ENCODE measurements around the gene FBXO41. TPM values are rescaled to one million over a fixed set of nuclear protein-coding genes. Genes with fewer than 3 reads are reported as not detected.

Gene FBXO41
- total RNA-seq, 1 donor from 2014 or later = 7.0 TPM

DNA sequence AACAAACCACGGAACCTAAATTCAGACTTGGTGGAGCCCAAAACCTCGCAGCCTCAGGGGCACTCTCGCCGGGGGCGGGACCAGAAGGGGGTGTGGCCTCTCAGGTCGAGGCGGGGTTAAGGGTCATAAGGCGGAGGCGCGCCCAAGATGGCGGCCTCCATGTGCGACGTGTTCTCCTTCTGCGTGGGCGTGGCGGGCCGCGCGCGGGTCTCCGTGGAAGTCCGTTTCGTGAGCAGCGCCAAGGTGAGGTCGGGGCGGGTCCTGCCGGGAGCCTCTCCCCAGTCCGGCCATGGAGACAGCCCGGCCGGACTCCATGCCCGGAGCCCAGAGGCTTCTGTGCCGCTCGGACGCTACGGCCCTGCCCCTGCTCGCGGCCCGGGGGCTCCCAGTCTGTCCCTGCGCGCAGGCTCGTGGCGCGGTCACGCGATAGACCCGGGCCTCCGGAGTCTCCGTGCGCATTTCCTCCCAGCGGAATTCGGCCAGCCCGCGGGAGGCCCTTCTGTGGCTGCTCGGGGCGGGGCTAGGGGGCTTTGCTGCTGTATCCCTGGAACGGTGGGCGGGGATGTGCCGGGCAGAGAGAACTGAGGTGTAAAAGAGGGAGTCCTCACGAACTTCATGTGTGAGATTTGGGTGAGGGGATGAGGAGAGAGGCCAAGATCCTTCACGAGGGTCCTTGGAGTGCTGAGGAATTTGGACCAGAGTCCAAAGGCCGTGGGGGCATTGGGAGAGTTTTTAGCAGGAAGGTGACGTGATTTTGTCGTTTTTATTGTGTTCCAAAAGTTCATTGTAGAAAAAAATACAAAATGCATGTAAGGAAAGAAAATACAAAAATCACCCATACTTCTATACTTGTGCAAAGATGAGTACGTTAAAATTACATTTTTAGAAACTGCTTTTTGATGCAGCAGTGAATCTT, 69.9 kb downstream of the FBXO41 start, which contains the start of gene SMYD5:
Gene SMYD5, plus strand, starts transcription at position 126 of the 916 bp plus-strand sequence. Its CDS starts 22 bp downstream, at position 148.
- DNase-seq (ENCODE audit: low read depth) = no peak
- Histone ChIP-seq H3K27me3 (ENCODE audit: control insufficient read depth, insufficient read depth, low read length) (peaks cover under 1% of the 10 kb centered on the region), H3K36me3 (ENCODE audit: control insufficient read depth, insufficient read depth, low read length) (no peaks in the 10 kb centered on the region), H3K4me3 (ENCODE audit: low read depth, low read length) (peak within 1 kb of the TSS; percentile 81)
- TF ChIP-seq CTCF (IDR thresholded peaks at IDR 0.05; ENCODE audit: insufficient read depth, low read length, poor library complexity, severe bottlenecking) = no peak

DNA sequence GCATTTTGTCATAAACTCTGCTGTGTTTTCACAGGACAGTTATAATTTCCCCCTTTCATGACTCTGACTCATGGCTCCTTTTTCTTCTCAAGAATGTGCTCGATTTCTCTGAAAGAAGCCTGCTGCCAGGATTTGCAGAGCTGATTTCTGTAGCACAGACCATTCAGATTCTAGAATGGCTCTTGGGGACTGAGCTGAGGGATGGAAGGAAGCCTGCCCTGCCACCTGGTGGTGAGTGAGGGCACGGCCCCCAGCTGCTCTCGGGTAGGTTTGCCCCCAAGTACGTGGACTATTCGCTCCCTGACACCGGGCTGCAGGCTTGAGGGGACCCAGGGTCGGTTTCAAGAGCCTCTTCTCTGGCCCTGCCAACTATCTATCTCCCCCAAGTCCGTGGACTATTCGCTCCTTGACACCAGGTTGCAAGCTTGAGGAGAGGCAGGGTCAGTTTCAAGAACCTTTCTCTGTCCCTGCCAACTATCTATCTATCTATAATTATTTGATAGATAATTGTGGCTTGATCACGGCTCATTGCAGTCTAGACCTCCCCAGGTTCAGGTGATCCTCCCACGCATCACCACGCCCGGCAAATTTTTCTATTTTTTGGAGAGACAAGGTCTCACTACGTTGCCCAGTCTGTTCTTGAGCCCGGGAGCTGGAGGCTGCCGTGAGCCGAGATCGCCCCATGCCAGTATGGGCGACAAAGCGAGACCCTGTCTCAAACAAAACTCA, 71.7 kb downstream of the FBXO41 start:
- no peak for DNase-seq (ENCODE audit: low read depth)
- no peak overlapping the region for H3K4me3 ChIP-seq (ENCODE audit: low read depth, low read length)
- TF ChIP-seq CTCF (IDR thresholded peaks at IDR 0.05; ENCODE audit: insufficient read depth, low read length, poor library complexity, severe bottlenecking) = peak; percentile 99
- no peaks in the 10 kb centered on the region for H3K36me3 ChIP-seq (ENCODE audit: control insufficient read depth, insufficient read depth, low read length)
- H3K27me3 ChIP-seq (ENCODE audit: control insufficient read depth, insufficient read depth, low read length) = peaks cover 2% of the 10 kb centered on the region

GRCh38 chr2:73212098-73212447, 72.2 kb downstream of the FBXO41 start:
- H3K4me3 ChIP-seq (ENCODE audit: low read depth, low read length) = no peak overlapping the region
- TF ChIP-seq CTCF (IDR thresholded peaks at IDR 0.05; ENCODE audit: insufficient read depth, low read length, poor library complexity, severe bottlenecking) = no peak

DNA sequence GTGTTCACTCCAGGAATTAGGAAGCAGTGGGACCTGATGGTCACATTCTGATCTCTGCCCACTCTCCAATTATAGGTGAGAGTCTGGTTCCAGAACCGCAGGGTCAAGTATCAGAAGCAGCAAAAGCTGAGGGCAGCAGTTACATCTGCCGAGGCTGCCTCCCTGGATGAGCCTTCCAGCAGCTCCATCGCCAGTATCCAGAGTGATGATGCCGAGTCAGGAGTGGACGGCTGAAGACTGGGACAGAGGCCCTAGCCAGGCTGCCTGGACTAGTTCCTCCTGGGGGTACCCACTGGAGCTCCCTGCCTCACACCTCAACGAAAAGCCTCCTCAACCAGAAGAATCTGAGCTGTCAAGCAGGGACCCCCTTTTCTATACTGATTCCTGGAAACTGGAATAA, 73.6 kb downstream of the FBXO41 start:
- H3K27me3 ChIP-seq (ENCODE audit: control insufficient read depth, insufficient read depth, low read length) = peaks cover 6% of the 10 kb centered on the region
- H3K36me3 ChIP-seq (ENCODE audit: control insufficient read depth, insufficient read depth, low read length) = no peaks in the 10 kb centered on the region
- no peak for TF ChIP-seq CTCF (IDR thresholded peaks at IDR 0.05; ENCODE audit: insufficient read depth, low read length, poor library complexity, severe bottlenecking)
- H3K4me3 ChIP-seq (ENCODE audit: low read depth, low read length) = no peak overlapping the region
- DNase-seq (ENCODE audit: low read depth) = no peak

More at GRCh38 chr2:73212098-73212447, 72.2 kb downstream of the FBXO41 start:
- no peak for DNase-seq (ENCODE audit: low read depth)
- Histone ChIP-seq H3K27me3 (ENCODE audit: control insufficient read depth, insufficient read depth, low read length) (peaks cover 4% of the 10 kb centered on the region), H3K36me3 (ENCODE audit: control insufficient read depth, insufficient read depth, low read length) (no peaks in the 10 kb centered on the region)

GRCh38 chr2:73210019-73210418, 74.3 kb downstream of the FBXO41 start:
- Histone ChIP-seq H3K27me3 (ENCODE audit: control insufficient read depth, insufficient read depth, low read length) (peaks cover 8% of the 10 kb centered on the region), H3K36me3 (ENCODE audit: control insufficient read depth, insufficient read depth, low read length) (no peaks in the 10 kb centered on the region), H3K4me3 (ENCODE audit: low read depth, low read length) (no peak overlapping the region)
- DNase-seq (ENCODE audit: low read depth) = no peak
- no peak for TF ChIP-seq CTCF (IDR thresholded peaks at IDR 0.05; ENCODE audit: insufficient read depth, low read length, poor library complexity, severe bottlenecking)

Data from kidney epithelial cell (primary cell).